CD14-positive monocyte (primary cell): Measurements from ENCODE around the gene KMT2B. TPM values are rescaled to one million over a fixed set of nuclear protein-coding genes. Genes with fewer than 3 reads are reported as not detected.

ENCODE experiments used
- DNase-seq, 3 donors: peaks; one replicate each; pipeline ENCODE4 v3.0.0-alpha.2; 2011 to 2022
- H2AFZ ChIP-seq: 2 replicates; pipeline ENCODE4 v1.6.0; 2012; ENCODE audit warnings: mild to moderate bottlenecking, low read depth, low read length, inconsistent platforms; ENCODE audit not compliant: insufficient read depth, poor library complexity, severe bottlenecking
- H3K27ac ChIP-seq, 2 donors: 1 replicate in 1 of 2; 2 replicates in 1 of 2; pipeline ENCODE4 v1.5.1; 2012 to 2013; ENCODE audit warnings: low read length in 2 of 2, control low read depth in 1 of 2, inconsistent platforms in 1 of 2, low read depth in 1 of 2, mild to moderate bottlenecking in 1 of 2
- H3K27me3 ChIP-seq, 2 donors: one replicate each; pipeline versions ENCODE4 v1.6.0 to v1.6.1; 2011 to 2013; ENCODE audit warnings: low read length in 2 of 2; ENCODE audit not compliant: control insufficient read depth in 2 of 2, insufficient read depth in 2 of 2
- H3K36me3 ChIP-seq, 2 donors: replicated peaks in 1 of 2; 1 replicate in 1 of 2; 2 replicates in 1 of 2; pipeline versions ENCODE4 v1.5.1 to v1.6.1; 2012 to 2013; ENCODE audit warnings: low read length in 2 of 2, control low read depth in 1 of 2, inconsistent platforms in 1 of 2, mild to moderate bottlenecking in 1 of 2; ENCODE audit not compliant: insufficient read depth in 2 of 2, control insufficient read depth in 1 of 2
- H3K4me1 ChIP-seq, 2 donors: 1 replicate in 1 of 2; 2 replicates in 1 of 2; pipeline versions ENCODE4 v1.5.1 to v1.6.1; 2012 to 2013; ENCODE audit warnings: low read length in 2 of 2, control low read depth in 1 of 2, inconsistent platforms in 1 of 2, mild to moderate bottlenecking in 1 of 2, moderate library complexity in 1 of 2; ENCODE audit not compliant: insufficient read depth in 2 of 2, control insufficient read depth in 1 of 2
- H3K4me2 ChIP-seq: replicated peaks from 2 replicates; pipeline ENCODE3; 2012; ENCODE audit warnings: low read length, moderate library complexity, mild to moderate bottlenecking; ENCODE audit not compliant: poor library complexity, severe bottlenecking; ENCODE audit errors: extremely low read depth
- H3K4me3 ChIP-seq, 3 experiments: fragments of 200-600 bp in 1 of 3; sonication (generic) in 1 of 3; replicated peaks in 1 of 3; 1 replicate in 2 of 3; 2 replicates in 1 of 3; pipeline ENCODE4 v1.5.1; 2011 to 2013; ENCODE audit warnings: low read length in 3 of 3, mild to moderate bottlenecking in 3 of 3, control low read depth in 2 of 3, low read depth in 2 of 3, inconsistent platforms in 1 of 3, moderate library complexity in 1 of 3
- H3K79me2 ChIP-seq: 2 replicates; pipeline ENCODE4 v1.6.0; 2012; ENCODE audit warnings: mild to moderate bottlenecking, control low read depth, inconsistent platforms, low read length, moderate library complexity; ENCODE audit not compliant: insufficient read depth
- H3K9ac ChIP-seq: 2 replicates; pipeline ENCODE4 v1.6.0; 2017; ENCODE audit warnings: low read length, mild to moderate bottlenecking; ENCODE audit not compliant: insufficient read depth, poor library complexity, severe bottlenecking
- H3K9me3 ChIP-seq, 2 donors: replicated peaks in 1 of 2; 1 replicate in 1 of 2; 2 replicates in 1 of 2; pipeline versions ENCODE4 v1.5.1 to v1.6.1; 2012 to 2013; ENCODE audit warnings: low read length in 2 of 2, control low read depth in 1 of 2; ENCODE audit not compliant: control insufficient read depth in 1 of 2, insufficient read depth in 1 of 2
- H4K20me1 ChIP-seq: 2 replicates; pipeline ENCODE4 v1.6.0; 2012; ENCODE audit warnings: mild to moderate bottlenecking, low read length, control low read depth, moderate library complexity; ENCODE audit not compliant: insufficient read depth
- H3K27ac Mint-ChIP-seq, 7 donors: one replicate each; pipeline ENCODE4 v1.8.0; 2020; ENCODE audit warnings: mild to moderate bottlenecking in 7 of 7, mixed read lengths in 7 of 7, moderate library complexity in 6 of 7, inconsistent platforms in 2 of 7
- H3K27me3 Mint-ChIP-seq, 3 donors: one replicate each; pipeline ENCODE4 v1.8.0; 2021 to 2022; ENCODE audit warnings: low read depth in 3 of 3, mild to moderate bottlenecking in 3 of 3, mixed read lengths in 3 of 3, moderate library complexity in 3 of 3, inconsistent platforms in 1 of 3
- H3K36me3 Mint-ChIP-seq, 2 donors: one replicate each; pipeline ENCODE4 v1.8.0; 2020; ENCODE audit warnings: mixed read lengths in 2 of 2, inconsistent platforms in 1 of 2, mild to moderate bottlenecking in 1 of 2
- H3K4me1 Mint-ChIP-seq: one replicate; pipeline ENCODE4 v1.8.0; 2020; ENCODE audit warnings: mild to moderate bottlenecking, mixed read lengths
- H3K4me3 Mint-ChIP-seq, 2 donors: one replicate each; pipeline ENCODE4 v1.8.0; 2020; ENCODE audit warnings: mild to moderate bottlenecking in 2 of 2, mixed read lengths in 2 of 2, moderate library complexity in 1 of 2
- H3K9me3 Mint-ChIP-seq, 7 donors: one replicate each; pipeline ENCODE4 v1.8.0; 2020 to 2022; ENCODE audit warnings: mixed read lengths in 7 of 7, mild to moderate bottlenecking in 6 of 7, moderate library complexity in 6 of 7, inconsistent platforms in 2 of 7
- WGBS: methylation state at CpG from one replicate; pipeline ENCODE4 v1.1.5; 2013; ENCODE audit warnings: missing lambda C conversion rate; ENCODE audit not compliant: insufficient coverage; 5-methylcytosine and 5-hydroxymethylcytosine counted together
- intact Hi-C, 2 donors: fragments of 100-400 bp; cut with micrococcal nuclease; formaldehyde crosslinking; loops; one replicate each; pipeline versions ENCODE4 v1.15.0 to v1.15.1; 2023
- polyA plus RNA-seq, 3 donors: library from polyadenylated mRNA; depleted of rRNA in 1 of 3; unstranded in 2 of 3; stranded (reverse) in 1 of 3; fragments of 300-500 nt in 2 of 3; fragments of >200 nt in 1 of 3; fragmentation: Illumina TruSeq in 2 of 3; gene quantifications; 1 replicate in 2 of 3; 2 replicates in 1 of 3; pipeline ENCODE4 v1.2.3, GENCODE V29; 2012 to 2021
- TF ChIP-seq, protein P1 (sequence below): fragments of 200-600 bp; IDR thresholded peaks from one replicate; pipeline ENCODE4 v1.8.0; 2022; ENCODE audit warnings: antibody characterized with exemption, mild to moderate bottlenecking

KMT2B gene
- polyA plus RNA-seq, 3 donors = 0.32 to 63.6 (median 0.65) TPM

GRCh38 chr19:35716801-35717664 is 770 bp upstream of the KMT2B start:
- Mint-ChIP-seq H3K27ac (peak overlapping the region; percentile 71 to 93 (median 85)), H3K9me3 (no peaks in the 10 kb centered on the region), H3K4me1 (peaks cover 30% of the 10 kb centered on the region), H3K4me3 (peak overlapping the region; percentile 95 to 99), H3K36me3 (peaks cover 15 to 20% of the 10 kb centered on the region in 2 donors), H3K27me3 (peaks cover 4 to 6% (median 4%) of the 10 kb centered on the region in 3 donors)
- Histone ChIP-seq H4K20me1 (peaks cover 26% of the 10 kb centered on the region), H3K27ac (peak overlapping the region; percentile 52 to 79), H2AFZ (peak overlapping the region; percentile 98), H3K36me3 (peaks cover 17 to 26% of the 10 kb centered on the region in 2 donors), H3K79me2 (peaks cover 33% of the 10 kb centered on the region), H3K4me1 (peaks cover 23 to 37% of the 10 kb centered on the region in 2 donors), H3K27me3 (no peaks in the 10 kb centered on the region), H3K9me3 (no peaks in the 10 kb centered on the region), H3K4me3 (peak overlapping the region; percentile 71 to 91 (median 78)), H3K4me2 (peak overlapping the region; percentile 96), H3K9ac (peak overlapping the region; percentile 72)
- TF ChIP-seq, protein P1, sequence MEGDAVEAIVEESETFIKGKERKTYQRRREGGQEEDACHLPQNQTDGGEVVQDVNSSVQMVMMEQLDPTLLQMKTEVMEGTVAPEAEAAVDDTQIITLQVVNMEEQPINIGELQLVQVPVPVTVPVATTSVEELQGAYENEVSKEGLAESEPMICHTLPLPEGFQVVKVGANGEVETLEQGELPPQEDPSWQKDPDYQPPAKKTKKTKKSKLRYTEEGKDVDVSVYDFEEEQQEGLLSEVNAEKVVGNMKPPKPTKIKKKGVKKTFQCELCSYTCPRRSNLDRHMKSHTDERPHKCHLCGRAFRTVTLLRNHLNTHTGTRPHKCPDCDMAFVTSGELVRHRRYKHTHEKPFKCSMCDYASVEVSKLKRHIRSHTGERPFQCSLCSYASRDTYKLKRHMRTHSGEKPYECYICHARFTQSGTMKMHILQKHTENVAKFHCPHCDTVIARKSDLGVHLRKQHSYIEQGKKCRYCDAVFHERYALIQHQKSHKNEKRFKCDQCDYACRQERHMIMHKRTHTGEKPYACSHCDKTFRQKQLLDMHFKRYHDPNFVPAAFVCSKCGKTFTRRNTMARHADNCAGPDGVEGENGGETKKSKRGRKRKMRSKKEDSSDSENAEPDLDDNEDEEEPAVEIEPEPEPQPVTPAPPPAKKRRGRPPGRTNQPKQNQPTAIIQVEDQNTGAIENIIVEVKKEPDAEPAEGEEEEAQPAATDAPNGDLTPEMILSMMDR = peak; percentile 99
- peak; percentile 86 to 91 (median 89) for DNase-seq
- under 1% methylated on average over 68 of the region's 77 CpGs for WGBS
- intact Hi-C loops = loop anchor here (1.0 to 5.0 kb wide), 5 partner anchors 23 to 206 kb away; partner anchors contain the start of genes RBM42 (in 1 of the 2) and TMEM147 (in 1 of the 2)

GRCh38 chr19:35718345-35719041 is 690 bp downstream of the KMT2B start:
- Histone ChIP-seq H3K4me1 (peaks cover 23 to 37% of the 10 kb centered on the region in 2 donors), H3K4me3 (peak overlapping the region; percentile 64 to 90 (median 81)), H3K9ac (peak overlapping the region; percentile 81), H3K9me3 (no peaks in the 10 kb centered on the region), H3K36me3 (peaks cover 32 to 41% of the 10 kb centered on the region in 2 donors), H2AFZ (peak overlapping the region; percentile 65), H3K27ac (peak overlapping the region in 1 of 2 donors; percentile 66), H4K20me1 (peaks cover 40% of the 10 kb centered on the region), H3K79me2 (peaks cover 33% of the 10 kb centered on the region), H3K4me2 (peak overlapping the region; percentile 96), H3K27me3 (no peaks in the 10 kb centered on the region)
- H3K9me3 Mint-ChIP-seq = no peaks in the 10 kb centered on the region
- H3K27ac Mint-ChIP-seq = peak overlapping the region in 6 of 7 donors; percentile 48 to 88 (median 78)
- H3K27me3 Mint-ChIP-seq = peaks cover 1 to 6% (median 4%) of the 10 kb centered on the region in 3 donors
- TF ChIP-seq, protein P1 = no peak
- peaks cover 29 to 34% of the 10 kb centered on the region in 2 donors for H3K36me3 Mint-ChIP-seq
- intact Hi-C loops = loop anchor here in 1 of 2 donors (5.0 kb wide), 2 partner anchors 91 to 171 kb away; partner anchors contain the start of genes RBM42 and TMEM147
- H3K4me1 Mint-ChIP-seq = peaks cover 30% of the 10 kb centered on the region
- H3K4me3 Mint-ChIP-seq = peak overlapping the region; percentile 87 to 91
- WGBS = 1% methylated on average over 37 of the region's 42 CpGs
- DNase-seq = peak in 1 of 3 donors; percentile 15
